Activated naive CD8-positive, alpha-beta T cell treated with anti-CD3 and anti-CD28 coated beads, Interleukin-2, amount 10 ng/mL, durations not matched to agents 7 days and 5 days (primary cell): Measurements from ENCODE around the gene UFC1. TPM values are rescaled to one million over a fixed set of nuclear protein-coding genes. Genes with fewer than 3 reads are reported as not detected.

Source experiments
- ATAC-seq: fragments of 150-1000 bp; cut with Tn5 transposase; one replicate; pipeline ENCODE4 v1.10.0; 2021; ENCODE audit warnings: low read depth, moderate library complexity
- POLR2A ChIA-PET: fragments of 350-600 bp; sonication (Branson Sonifier 250); formaldehyde crosslinking; loops from one replicate; lab custom pipeline; 2021; ENCODE audit warnings: antibody characterized with exemption; lab: Charles Lee
- DNase-seq: peaks from one replicate; pipeline ENCODE4 v3.0.0; 2021
- H3K27ac Mint-ChIP-seq: one replicate; pipeline ENCODE4 v1.8.0; 2022; ENCODE audit warnings: mild to moderate bottlenecking, mixed read lengths
- H3K27me3 Mint-ChIP-seq: one replicate; pipeline ENCODE4 v1.8.0; 2022; ENCODE audit warnings: mild to moderate bottlenecking, moderate library complexity, mixed read lengths
- H3K36me3 Mint-ChIP-seq: one replicate; pipeline ENCODE4 v1.8.0; 2021; ENCODE audit warnings: mild to moderate bottlenecking, mixed read lengths
- H3K4me1 Mint-ChIP-seq: one replicate; pipeline ENCODE4 v1.8.0; 2021; ENCODE audit warnings: mixed read lengths
- H3K4me3 Mint-ChIP-seq: one replicate; pipeline ENCODE4 v1.8.0; 2022; ENCODE audit warnings: mild to moderate bottlenecking, moderate library complexity, mixed read lengths
- H3K9me3 Mint-ChIP-seq: one replicate; pipeline ENCODE4 v1.8.0; 2021; ENCODE audit warnings: mixed read lengths
- total RNA-seq, 2 experiments: library from RNA; stranded (reverse); gene quantifications; one replicate each; pipeline ENCODE4 v1.2.3, GENCODE V29; 2021

UFC1 gene
- total RNA-seq, 2 experiments from 2014 or later: 95.9 to 98.1 TPM

DNA sequence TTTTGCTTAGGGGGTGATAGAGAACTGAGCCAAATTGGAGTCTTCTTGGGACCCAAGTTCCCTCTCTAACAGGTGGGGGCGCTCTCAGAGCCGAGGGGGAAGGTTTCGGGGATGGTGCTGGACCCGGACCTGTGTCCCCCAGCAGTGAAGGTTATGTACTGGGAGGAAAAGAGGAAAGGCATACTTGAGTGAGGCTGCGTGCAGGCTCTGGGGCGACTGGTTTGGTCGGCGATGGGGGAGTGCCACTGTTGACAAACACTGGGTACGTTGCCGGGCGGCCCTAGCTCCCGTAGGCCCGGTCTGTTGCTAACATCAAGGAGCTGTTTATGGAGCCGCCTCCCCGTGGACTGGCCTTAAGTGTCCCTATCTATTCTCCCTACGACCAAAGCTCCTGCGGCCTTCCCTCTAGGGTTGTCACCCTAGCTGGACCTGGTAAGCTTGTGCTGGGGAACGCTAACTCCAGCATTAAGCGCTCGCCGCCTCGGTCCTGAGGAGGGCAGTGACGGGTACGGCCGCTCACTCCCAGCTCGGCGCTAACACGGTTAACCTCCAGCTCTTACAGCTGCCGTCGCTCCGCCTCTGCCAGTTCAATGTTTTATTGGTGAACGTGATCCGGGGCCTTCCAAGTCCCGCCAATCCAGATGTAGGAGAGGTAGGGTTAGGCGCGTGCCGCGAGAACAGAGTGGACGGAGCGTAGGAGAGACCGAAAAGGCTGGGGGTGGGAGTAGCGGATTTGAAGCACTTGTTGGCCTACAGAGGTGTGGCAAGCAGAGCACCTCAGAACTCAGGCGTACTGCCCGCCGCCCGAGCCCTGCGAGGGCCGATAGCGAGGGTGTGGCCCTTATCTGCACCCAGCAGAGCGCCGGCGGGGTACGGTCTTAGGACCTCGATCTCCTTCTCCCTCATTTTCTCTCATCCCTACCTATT, 12.2 kb downstream of the UFC1 start, which contains the start of gene PPOX:
Gene PPOX, plus strand, starts transcription at position 685 of the 927 bp plus-strand sequence. CDS start 422 bp downstream, outside the sequence.
- Mint-ChIP-seq H3K27ac (peak within 1 kb of the TSS; percentile 97), H3K9me3 (no peaks in the 10 kb centered on the region), H3K36me3 (peaks cover 15% of the 10 kb centered on the region), H3K4me1 (peaks cover 30% of the 10 kb centered on the region), H3K4me3 (peak within 1 kb of the TSS; percentile 92), H3K27me3 (no peaks in the 10 kb centered on the region)
- POLR2A ChIA-PET: interaction anchor here (0.5 to 3.5 kb wide), 19 partner anchors 8 to 216 kb away, joined by 3 to 37 read pairs (median 7); partner anchors contain the start of genes ADAMTS4, ARHGAP30, B4GALT3 and DEDD
- ATAC-seq (peak; percentile 95), DNase-seq (peak; percentile 87)

DNA sequence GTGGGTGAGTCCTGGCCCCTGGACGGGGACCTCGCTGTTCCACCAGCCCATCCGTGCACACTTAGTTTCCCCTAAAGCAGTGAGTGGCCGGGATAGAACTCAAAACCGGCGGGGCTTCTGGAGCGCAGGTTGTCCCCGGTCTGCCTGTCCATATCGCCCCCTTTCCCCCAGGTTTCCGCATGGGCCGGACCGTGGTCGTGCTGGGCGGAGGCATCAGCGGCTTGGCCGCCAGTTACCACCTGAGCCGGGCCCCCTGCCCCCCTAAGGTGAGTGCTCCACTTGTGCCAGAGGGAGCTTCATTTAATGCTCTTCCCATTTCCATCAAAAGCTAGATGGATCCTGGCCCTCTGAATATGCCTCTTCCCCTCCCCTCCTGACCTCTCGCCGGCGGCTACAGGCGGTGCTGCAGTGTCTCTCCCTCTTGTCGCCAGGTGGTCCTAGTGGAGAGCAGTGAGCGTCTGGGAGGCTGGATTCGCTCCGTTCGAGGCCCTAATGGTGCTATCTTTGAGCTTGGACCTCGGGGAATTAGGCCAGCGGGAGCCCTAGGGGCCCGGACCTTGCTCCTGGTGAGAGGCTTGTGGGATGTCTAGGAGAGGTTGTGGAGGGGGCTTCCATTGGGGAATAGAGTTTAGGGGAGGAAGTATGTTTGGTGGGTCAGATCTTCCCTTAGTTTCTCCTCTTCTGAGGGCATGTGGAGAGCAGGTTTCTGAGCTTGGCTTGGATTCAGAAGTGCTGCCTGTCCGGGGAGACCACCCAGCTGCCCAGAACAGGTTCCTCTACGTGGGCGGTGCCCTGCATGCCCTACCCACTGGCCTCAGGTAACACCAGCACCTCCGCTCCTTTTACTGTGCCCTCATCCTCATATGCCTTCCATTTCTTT, 13.1 kb downstream of the UFC1 start:
- H3K27ac Mint-ChIP-seq: peak overlapping the region; percentile 97
- peak overlapping the region; percentile 92 for H3K4me3 Mint-ChIP-seq
- H3K36me3 Mint-ChIP-seq: peaks cover 15% of the 10 kb centered on the region
- no peak for ATAC-seq
- peaks cover 29% of the 10 kb centered on the region for H3K4me1 Mint-ChIP-seq
- DNase-seq: no peak
- H3K27me3 Mint-ChIP-seq: no peaks in the 10 kb centered on the region
- H3K9me3 Mint-ChIP-seq: no peaks in the 10 kb centered on the region
- POLR2A ChIA-PET: interaction anchor here (0.6 to 3.5 kb wide), 16 partner anchors 9 to 215 kb away, joined by 3 to 37 read pairs (median 8); partner anchors contain the start of genes ARHGAP30, B4GALT3, FCER1G and KLHDC9

DNA sequence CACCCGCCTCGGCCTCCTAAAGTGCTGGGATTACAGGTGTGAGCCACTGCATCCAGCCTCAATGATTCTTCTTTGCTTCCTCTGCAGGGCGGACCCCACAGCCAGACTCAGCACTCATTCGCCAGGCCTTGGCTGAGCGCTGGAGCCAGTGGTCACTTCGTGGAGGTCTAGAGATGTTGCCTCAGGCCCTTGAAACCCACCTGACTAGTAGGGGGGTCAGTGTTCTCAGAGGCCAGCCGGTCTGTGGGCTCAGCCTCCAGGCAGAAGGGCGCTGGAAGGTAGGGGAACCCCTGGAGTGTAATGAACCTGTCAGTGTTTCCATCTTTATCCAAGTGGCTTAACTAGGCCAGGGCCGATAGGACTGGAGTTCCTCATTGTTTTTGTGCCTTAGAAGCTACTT, 15.1 kb downstream of the UFC1 start:
- no peak for DNase-seq
- H3K27me3 Mint-ChIP-seq: no peaks in the 10 kb centered on the region
- no peak for ATAC-seq
- H3K9me3 Mint-ChIP-seq: no peaks in the 10 kb centered on the region
- no peak overlapping the region for H3K4me3 Mint-ChIP-seq
- peak overlapping the region; percentile 4 for H3K27ac Mint-ChIP-seq
- H3K36me3 Mint-ChIP-seq: peaks cover 22% of the 10 kb centered on the region
- H3K4me1 Mint-ChIP-seq: peaks cover 23% of the 10 kb centered on the region
- POLR2A ChIA-PET: interaction anchor here (0.8 kb wide), 1 partner anchor 9 kb away, joined by 3 read pairs; no protein-coding TSS in a partner anchor

DNA sequence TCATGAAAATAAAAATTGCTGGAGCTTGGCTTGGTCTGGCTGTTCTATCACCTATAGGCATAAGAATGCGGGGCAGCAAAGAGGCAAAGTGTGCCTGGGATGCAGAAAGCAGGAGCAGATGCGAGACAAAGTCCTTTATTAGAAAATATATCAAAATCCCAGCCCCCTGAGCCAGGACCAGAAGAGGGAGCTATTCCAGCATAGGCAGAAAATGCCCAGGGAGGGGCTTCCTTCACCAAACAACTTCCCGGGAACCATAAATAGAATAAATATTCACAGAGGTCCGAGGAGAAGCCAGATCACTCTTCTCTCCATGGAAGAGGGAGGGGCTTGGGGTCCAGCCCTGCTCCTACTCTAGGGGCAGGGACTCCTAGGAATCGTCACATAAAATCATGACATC, 17.4 kb downstream of the UFC1 start:
- POLR2A ChIA-PET: interaction anchor here (1.3 kb wide), 1 partner anchor 31 kb away, joined by 3 read pairs; the partner anchor contains the start of gene NDUFS2
- DNase-seq (no peak), ATAC-seq (no peak)
- H3K36me3 Mint-ChIP-seq: peaks cover 34% of the 10 kb centered on the region
- H3K9me3 Mint-ChIP-seq: no peaks in the 10 kb centered on the region
- no peaks in the 10 kb centered on the region for H3K27me3 Mint-ChIP-seq
- peak overlapping the region; percentile 20 for H3K27ac Mint-ChIP-seq
- no peak overlapping the region for H3K4me3 Mint-ChIP-seq
- peaks cover 31% of the 10 kb centered on the region for H3K4me1 Mint-ChIP-seq

DNA sequence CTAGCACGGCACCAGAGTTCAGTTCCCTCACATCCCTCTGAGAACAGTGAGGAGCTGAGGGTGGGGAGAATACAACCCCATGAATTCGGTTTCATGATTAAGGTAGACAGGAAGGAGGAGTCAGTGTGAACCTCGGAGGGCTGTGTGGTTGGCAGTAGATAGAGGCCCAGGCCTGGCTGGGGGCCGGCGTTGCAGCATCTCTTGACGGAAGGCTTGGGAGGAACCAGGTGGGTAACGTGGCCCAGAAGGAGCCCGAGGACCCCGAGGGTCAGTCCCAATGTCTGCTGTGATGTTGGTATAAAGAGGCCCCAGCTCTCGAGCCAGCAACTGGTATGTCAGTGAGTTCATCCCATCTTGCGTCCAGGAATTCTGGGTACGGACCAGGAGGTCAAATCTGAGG, 17.9 kb downstream of the UFC1 start:
- no peaks in the 10 kb centered on the region for H3K9me3 Mint-ChIP-seq
- peak overlapping the region; percentile 20 for H3K27ac Mint-ChIP-seq
- no peak overlapping the region for H3K4me3 Mint-ChIP-seq
- H3K27me3 Mint-ChIP-seq: no peaks in the 10 kb centered on the region
- no peak for DNase-seq
- peaks cover 36% of the 10 kb centered on the region for H3K4me1 Mint-ChIP-seq
- no peak for ATAC-seq
- peaks cover 36% of the 10 kb centered on the region for H3K36me3 Mint-ChIP-seq
- POLR2A ChIA-PET: interaction anchor here (1.3 kb wide), 1 partner anchor 30 kb away, joined by 3 read pairs; the partner anchor contains the start of gene NDUFS2

DNA sequence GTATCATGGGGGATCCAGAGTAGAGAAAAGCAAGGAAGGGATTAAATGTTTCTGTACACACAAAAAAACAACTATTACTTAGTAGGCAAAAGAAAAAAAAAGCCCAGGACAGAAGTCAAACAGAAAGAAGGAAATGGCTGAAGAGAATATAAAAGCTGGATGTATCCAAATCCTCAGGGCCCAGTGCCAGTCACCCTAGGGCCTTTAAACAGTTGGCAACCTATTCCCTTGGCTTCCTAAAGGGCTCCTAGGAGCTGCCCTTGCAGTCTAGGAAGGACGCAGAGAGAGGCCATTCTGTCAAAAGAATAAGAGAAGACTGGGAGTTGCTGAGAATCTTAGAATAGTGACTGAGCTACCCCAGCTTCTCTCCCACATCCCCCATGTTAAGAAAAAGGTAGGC, 18.6 kb downstream of the UFC1 start:
- Mint-ChIP-seq H3K4me3 (no peak overlapping the region), H3K9me3 (no peaks in the 10 kb centered on the region), H3K27me3 (no peaks in the 10 kb centered on the region), H3K36me3 (peaks cover 36% of the 10 kb centered on the region), H3K4me1 (peaks cover 32% of the 10 kb centered on the region), H3K27ac (no peak overlapping the region)
- ATAC-seq: no peak
- DNase-seq: no peak
- POLR2A ChIA-PET: no interaction called here

DNA sequence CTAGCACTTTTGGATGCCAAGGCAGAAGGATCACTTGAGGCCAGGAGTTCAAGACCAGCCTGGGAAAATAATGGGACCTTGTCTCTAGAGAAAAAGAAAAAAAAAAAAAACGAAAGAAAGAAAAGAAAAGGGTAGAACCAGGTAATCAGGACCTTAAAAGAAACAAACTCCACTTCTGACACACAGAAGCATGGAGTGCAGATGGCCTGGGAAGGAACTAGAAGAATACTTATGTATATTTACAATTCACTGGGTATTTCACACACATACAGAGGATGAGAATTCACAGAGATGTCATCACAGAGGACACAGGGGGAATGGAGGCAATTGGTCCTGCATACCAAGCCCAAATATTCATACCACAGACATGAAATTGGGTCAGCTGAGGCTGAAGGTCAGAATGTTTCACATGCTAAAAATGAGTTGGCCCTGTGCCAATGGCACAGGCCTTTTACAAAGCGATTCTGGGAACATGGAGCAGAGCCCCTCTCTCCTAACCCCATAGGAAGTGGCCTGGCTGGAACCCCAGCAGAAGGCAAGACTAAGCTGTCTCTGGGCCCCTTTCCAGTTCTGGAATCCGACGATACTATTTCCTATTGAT, 19.1 kb downstream of the UFC1 start:
- H3K27me3 Mint-ChIP-seq: no peaks in the 10 kb centered on the region
- H3K4me3 Mint-ChIP-seq: no peak overlapping the region
- POLR2A ChIA-PET: no interaction called here
- H3K4me1 Mint-ChIP-seq: peaks cover 34% of the 10 kb centered on the region
- DNase-seq (no peak), ATAC-seq (no peak)
- peaks cover 36% of the 10 kb centered on the region for H3K36me3 Mint-ChIP-seq
- no peaks in the 10 kb centered on the region for H3K9me3 Mint-ChIP-seq
- H3K27ac Mint-ChIP-seq: no peak overlapping the region

DNA sequence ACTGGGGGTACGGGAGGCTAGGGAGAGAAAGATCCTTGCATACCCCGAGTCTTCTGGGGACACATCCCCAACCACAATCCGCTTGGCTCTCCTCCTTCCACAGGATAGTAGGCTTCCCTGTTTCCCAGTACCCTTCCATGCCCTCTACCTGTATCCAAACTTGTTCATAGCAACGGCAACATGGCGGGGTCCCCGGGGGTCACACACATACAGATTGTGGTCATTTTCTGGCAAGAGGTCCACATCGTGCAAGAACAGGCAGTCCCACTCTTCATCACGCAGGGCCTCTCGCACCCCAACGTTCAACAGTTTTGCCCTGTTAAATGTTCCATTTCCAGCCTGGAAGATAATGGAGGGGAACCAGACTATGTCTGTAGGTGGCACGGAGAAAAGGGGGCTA, 19.9 kb downstream of the UFC1 start:
- peaks cover 36% of the 10 kb centered on the region for H3K4me1 Mint-ChIP-seq
- H3K9me3 Mint-ChIP-seq: no peaks in the 10 kb centered on the region
- no peak overlapping the region for H3K4me3 Mint-ChIP-seq
- POLR2A ChIA-PET: interaction anchor here (0.7 kb wide), 1 partner anchor 8 kb away, joined by 3 read pairs; the partner anchor contains the start of gene PPOX
- no peak for ATAC-seq
- H3K36me3 Mint-ChIP-seq: peaks cover 36% of the 10 kb centered on the region
- no peak overlapping the region for H3K27ac Mint-ChIP-seq
- no peaks in the 10 kb centered on the region for H3K27me3 Mint-ChIP-seq
- no peak for DNase-seq

DNA sequence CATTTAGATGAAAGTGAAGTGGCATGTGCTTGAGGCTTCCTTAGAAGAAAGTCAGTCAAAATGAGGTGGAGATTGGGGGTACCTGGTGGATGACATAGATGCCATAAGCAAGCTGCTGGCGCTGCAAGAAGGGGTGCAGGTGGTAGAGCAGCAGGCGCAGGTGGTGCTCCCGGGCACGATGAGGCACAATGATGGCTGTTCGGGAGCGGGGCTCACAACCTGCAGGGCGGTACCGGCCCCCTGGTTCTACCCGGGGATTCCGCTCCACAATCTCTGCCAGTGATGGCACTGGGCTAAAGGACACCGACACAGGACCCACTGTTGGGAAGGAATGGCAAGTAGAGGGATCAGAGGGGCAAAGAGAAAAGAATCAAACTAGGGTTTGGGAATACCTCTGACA, 21.1 kb downstream of the UFC1 start:
- Mint-ChIP-seq H3K4me1 (peaks cover 33% of the 10 kb centered on the region), H3K36me3 (peaks cover 33% of the 10 kb centered on the region), H3K27ac (no peak overlapping the region), H3K4me3 (no peak overlapping the region), H3K9me3 (no peaks in the 10 kb centered on the region), H3K27me3 (no peaks in the 10 kb centered on the region)
- no peak for DNase-seq
- no peak for ATAC-seq
- POLR2A ChIA-PET: interaction anchor here (3.3 kb wide), 1 partner anchor 8 kb away, joined by 37 read pairs; the partner anchor contains the start of gene PPOX

DNA sequence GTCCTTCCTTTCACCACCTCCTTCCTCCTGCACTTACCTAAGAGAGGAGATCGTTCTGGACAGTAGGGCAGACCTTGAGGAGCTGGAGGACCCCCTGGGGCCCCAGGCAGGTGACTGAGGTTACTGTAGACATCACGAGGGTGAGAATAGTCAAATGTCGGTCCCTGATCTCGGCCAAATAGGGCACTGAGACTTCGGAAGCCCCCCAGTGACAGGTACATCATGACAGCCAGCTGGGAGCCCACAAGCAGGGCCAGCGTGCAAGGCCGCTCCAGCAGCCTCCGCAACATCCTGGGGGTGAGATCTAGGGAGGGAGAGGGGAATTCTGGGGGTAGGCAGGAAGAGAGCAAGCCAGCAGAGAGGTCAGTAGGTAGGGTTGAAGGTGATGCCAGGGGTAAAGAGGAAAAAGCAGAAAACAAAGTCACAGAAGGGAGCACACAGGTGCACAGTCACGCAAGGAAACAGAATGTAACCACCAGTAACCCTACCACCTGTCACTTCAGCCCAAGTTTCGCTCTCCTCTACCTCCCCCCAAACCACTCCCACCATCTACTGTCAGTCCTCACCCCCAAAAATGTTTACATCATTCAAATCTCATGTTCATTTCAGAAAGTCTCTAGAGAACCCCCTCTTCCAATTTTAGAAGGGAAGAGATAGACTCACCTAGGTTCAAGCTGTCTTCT, 22.1 kb downstream of the UFC1 start:
- Mint-ChIP-seq H3K4me3 (peak overlapping the region; percentile 99), H3K4me1 (peaks cover 41% of the 10 kb centered on the region), H3K27ac (peak overlapping the region; percentile 98), H3K27me3 (no peaks in the 10 kb centered on the region), H3K36me3 (peaks cover 32% of the 10 kb centered on the region), H3K9me3 (no peaks in the 10 kb centered on the region)
- POLR2A ChIA-PET: interaction anchor here (2.1 to 3.3 kb wide), 3 partner anchors 9 to 130 kb away, joined by 6 to 37 read pairs (median 13); partner anchors contain the start of genes NDUFS2, PPOX and USF1
- ATAC-seq (no peak), DNase-seq (no peak)

DNA sequence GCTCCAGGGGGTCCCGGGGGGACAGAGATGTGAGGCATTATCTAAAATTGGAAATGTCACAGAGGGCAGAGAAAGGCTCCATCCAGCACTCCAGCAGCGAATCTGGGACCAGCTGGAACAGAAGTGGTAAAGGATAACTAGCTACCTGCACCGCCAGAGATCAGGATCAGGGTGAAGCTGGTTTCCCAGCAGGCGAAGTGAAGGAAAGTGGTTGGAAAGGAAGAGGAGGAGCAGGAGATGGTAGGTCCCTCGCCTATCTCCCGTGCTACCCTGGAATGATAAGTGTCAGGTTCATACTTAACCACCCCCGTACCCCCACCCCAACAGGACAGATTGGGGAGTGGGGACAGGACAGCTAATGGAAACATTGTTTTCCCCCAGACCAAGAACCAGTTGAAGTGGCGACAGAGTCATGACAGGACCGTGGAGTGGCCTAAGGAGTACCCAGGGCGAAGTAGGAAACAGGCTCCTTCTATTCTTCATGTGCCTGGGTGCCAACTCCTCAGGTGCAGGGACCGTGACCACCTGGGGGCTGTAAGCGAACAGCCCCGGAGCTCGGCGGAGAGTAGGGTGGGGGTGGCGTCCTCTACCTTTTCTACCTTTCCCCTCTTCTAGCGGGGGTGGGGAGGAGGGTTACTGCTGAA, 22.8 kb downstream of the UFC1 start:
- H3K36me3 Mint-ChIP-seq: peaks cover 27% of the 10 kb centered on the region
- no peak for ATAC-seq
- peak overlapping the region; percentile 99 for H3K4me3 Mint-ChIP-seq
- DNase-seq: no peak
- POLR2A ChIA-PET: interaction anchor here (1.1 to 3.3 kb wide), 7 partner anchors 10 to 131 kb away, joined by 3 to 37 read pairs (median 6); partner anchors contain the start of genes DEDD, NDUFS2, PPOX and USF1
- H3K9me3 Mint-ChIP-seq: no peaks in the 10 kb centered on the region
- H3K27ac Mint-ChIP-seq: peak overlapping the region; percentile 98
- H3K4me1 Mint-ChIP-seq: peaks cover 44% of the 10 kb centered on the region
- H3K27me3 Mint-ChIP-seq: no peaks in the 10 kb centered on the region
